Measurements from ENCODE around the gene KCNJ15. TPM values are rescaled to one million over a fixed set of nuclear protein-coding genes. Genes with fewer than 3 reads are reported as not detected.
A peak's percentile ranks its signal among the peaks of the same experiment; 100 is the strongest.

The KCNJ15 gene
- total RNA-seq, 1 experiment from 2014 or later, result 0.16 TPM

- no peak for DNase-seq (ENCODE audit: low spot score)
Measured at GRCh38 chr21:38267991-38268863, 11.4 kb downstream of the KCNJ15 start.

GRCh38 chr21:38268864-38269575 is 12.2 kb downstream of the KCNJ15 start:
- DNase-seq (ENCODE audit: low spot score), result no peak

GRCh38 chr21:38269576-38269936 is 12.8 kb downstream of the KCNJ15 start:
- DNase-seq (ENCODE audit: low spot score), result no peak

- DNase-seq (ENCODE audit: low spot score), result no peak
Measured at GRCh38 chr21:38272215-38272614, 15.4 kb downstream of the KCNJ15 start.

GRCh38 chr21:38273745-38274542 is 17.2 kb downstream of the KCNJ15 start:
- no peak for DNase-seq (ENCODE audit: low spot score)

- DNase-seq (ENCODE audit: low spot score), result peak; percentile 99
Measured at GRCh38 chr21:38277501-38278131, 20.8 kb downstream of the KCNJ15 start.

- no peak for DNase-seq (ENCODE audit: low spot score)
Measured at GRCh38 chr21:38280454-38280853, 23.7 kb downstream of the KCNJ15 start.

- DNase-seq (ENCODE audit: low spot score), result no peak
Measured at GRCh38 chr21:38280867-38281266, 24.1 kb downstream of the KCNJ15 start.

GRCh38 chr21:38282921-38283320 is 26.1 kb downstream of the KCNJ15 start:
- no peak for DNase-seq (ENCODE audit: low spot score)

GRCh38 chr21:38284216-38284615 is 27.4 kb downstream of the KCNJ15 start:
- no peak for DNase-seq (ENCODE audit: low spot score)

- no peak for DNase-seq (ENCODE audit: low spot score)
Measured at GRCh38 chr21:38286739-38287471, 30.1 kb downstream of the KCNJ15 start.

- no peak for DNase-seq (ENCODE audit: low spot score)
Measured at GRCh38 chr21:38287476-38287875, 30.7 kb downstream of the KCNJ15 start.

- DNase-seq (ENCODE audit: low spot score), result peak; percentile 96
Measured at GRCh38 chr21:38289705-38290485, 33.1 kb downstream of the KCNJ15 start.

- DNase-seq (ENCODE audit: low spot score), result no peak
Measured at GRCh38 chr21:38290809-38291208, 34.0 kb downstream of the KCNJ15 start.

GRCh38 chr21:38291874-38292273 is 35.1 kb downstream of the KCNJ15 start:
- DNase-seq (ENCODE audit: low spot score), result no peak

- no peak for DNase-seq (ENCODE audit: low spot score)
Measured at GRCh38 chr21:38293113-38293512, 36.3 kb downstream of the KCNJ15 start.

GRCh38 chr21:38293765-38294164 is 37.0 kb downstream of the KCNJ15 start:
- no peak for DNase-seq (ENCODE audit: low spot score)

GRCh38 chr21:38294609-38295008 is 37.8 kb downstream of the KCNJ15 start:
- DNase-seq (ENCODE audit: low spot score), result no peak

- peak; percentile 25 for DNase-seq (ENCODE audit: low spot score)
Measured at GRCh38 chr21:38295997-38296764, 39.4 kb downstream of the KCNJ15 start.

Measured in A172 (cell line).